Activated T-cell treated with anti-CD3 and anti-CD28 coated beads, Interleukin-2, amount 50 U/mL, for 24 hours (primary cell): ENCODE measurements around the gene CRLF3.
"Not testable (repeated sequence)": the region's sequence is repeated elsewhere in the genome, so short reads cannot be mapped to it uniquely, and the experiment has no call there.

Source experiments
- DNase-seq: peaks from one replicate; pipeline ENCODE4 v3.0.0-alpha.2; 2020
- H3K27ac Mint-ChIP-seq: 2 replicates; pipeline ENCODE4 v1.8.0; 2020; ENCODE audit warnings: mild to moderate bottlenecking, mixed read lengths
- H3K27me3 Mint-ChIP-seq: 2 replicates; pipeline ENCODE4 v1.8.0; 2020; ENCODE audit warnings: mixed read lengths
- H3K36me3 Mint-ChIP-seq: 2 replicates; pipeline ENCODE4 v1.8.0; 2020; ENCODE audit warnings: low read depth, mixed read lengths
- H3K4me1 Mint-ChIP-seq: 2 replicates; pipeline ENCODE4 v1.8.0; 2020; ENCODE audit warnings: low read depth, mixed read lengths
- H3K4me3 Mint-ChIP-seq: 2 replicates; pipeline ENCODE4 v1.8.0; 2020; ENCODE audit warnings: mild to moderate bottlenecking, moderate library complexity, mixed read lengths
- H3K9me3 Mint-ChIP-seq: 2 replicates; pipeline ENCODE4 v1.8.0; 2020; ENCODE audit warnings: mixed read lengths

The CRLF3 gene

DNA sequence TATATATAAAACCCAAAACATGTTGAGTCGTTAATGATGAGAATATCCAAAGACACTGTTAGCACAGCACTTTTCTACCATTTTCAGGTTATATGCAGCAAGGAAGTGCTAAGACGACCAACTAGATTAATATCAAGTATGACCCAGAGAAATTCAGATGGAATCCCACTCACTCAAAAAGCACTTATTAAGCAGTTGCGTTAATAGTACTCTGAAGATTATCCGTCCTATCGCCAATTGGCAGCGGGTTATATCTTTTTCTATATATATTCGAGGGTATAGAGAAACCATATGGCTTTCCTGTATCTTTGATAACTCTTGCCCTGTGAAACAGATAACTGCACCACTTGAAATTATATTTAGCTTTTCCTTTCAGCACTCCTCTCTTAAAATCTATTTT lies 1.1 kb downstream of the CRLF3 start:
- DNase-seq, result no peak
- peak overlapping the region; percentile 97 for H3K4me3 Mint-ChIP-seq
- H3K4me1 Mint-ChIP-seq, result peaks cover 54% of the 10 kb centered on the region
- peaks cover 45% of the 10 kb centered on the region for H3K36me3 Mint-ChIP-seq
- peak overlapping the region; percentile 97 for H3K27ac Mint-ChIP-seq
- no peaks in the 10 kb centered on the region for H3K9me3 Mint-ChIP-seq
- H3K27me3 Mint-ChIP-seq, result no peaks in the 10 kb centered on the region

DNA sequence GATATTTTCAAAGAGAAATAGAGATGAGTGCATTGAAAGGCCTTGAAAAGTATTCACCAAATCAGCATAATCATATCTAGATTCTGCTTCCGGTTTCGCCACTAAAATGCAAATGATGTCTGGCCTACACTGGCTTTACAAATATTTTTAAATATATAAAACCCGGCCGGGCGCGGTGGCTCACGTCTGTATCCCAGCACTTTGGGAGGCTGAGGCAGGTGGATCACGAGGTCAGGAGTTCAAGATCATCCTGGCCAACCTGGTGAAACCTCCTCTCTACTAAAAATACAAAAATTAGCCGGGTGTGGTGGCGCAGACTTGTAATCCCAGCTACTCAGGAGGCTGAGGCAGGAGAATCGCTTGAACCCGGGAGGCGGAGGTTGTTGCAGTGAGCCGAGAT lies 1.6 kb downstream of the CRLF3 start:
- peaks cover 55% of the 10 kb centered on the region for H3K4me1 Mint-ChIP-seq
- H3K4me3 Mint-ChIP-seq, result peak overlapping the region; percentile 97
- H3K27ac Mint-ChIP-seq, result peak overlapping the region; percentile 92

DNA sequence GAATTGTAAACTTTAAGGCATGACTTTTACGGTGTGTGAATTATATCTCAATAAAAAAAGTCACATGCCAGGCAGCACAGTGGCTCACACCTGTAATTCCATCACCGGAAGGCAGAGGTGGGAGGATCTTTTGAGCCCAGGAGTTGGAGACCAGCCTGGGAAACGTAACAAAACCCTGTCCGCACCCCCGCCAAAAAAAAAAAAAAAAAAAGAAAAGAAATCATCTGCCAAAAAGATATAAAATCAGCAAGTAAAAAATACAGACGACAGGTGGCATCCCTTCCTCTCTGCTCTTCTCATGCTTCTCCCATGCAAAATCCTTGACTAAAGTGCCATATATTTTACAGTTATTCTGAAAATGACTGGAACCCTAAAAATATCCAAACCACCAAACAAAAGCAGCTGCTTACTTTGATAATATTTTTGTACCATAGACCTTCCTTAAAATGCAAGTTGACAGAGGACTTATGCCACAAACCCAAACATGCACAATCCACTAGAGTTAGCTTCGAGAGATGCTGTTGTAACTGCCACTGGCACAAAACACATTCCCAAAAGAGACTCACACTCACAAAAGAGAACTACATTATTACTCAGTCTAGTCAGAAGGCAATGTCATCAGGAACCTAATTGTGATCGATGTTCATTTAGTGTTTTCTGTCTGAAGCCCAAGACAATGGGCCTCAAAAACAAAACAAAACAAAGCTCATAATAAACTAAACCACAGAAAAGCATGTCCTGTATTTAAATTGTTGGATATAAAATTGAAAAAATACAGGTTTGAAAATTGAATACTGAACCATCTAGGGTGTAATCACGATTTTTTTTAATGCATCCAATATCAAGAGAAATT lies 2.4 kb downstream of the CRLF3 start:
- H3K4me1 Mint-ChIP-seq, result peaks cover 55% of the 10 kb centered on the region
- H3K4me3 Mint-ChIP-seq, result peak overlapping the region; percentile 97
- no peak for DNase-seq
- H3K9me3 Mint-ChIP-seq, result no peaks in the 10 kb centered on the region
- H3K27me3 Mint-ChIP-seq, result no peaks in the 10 kb centered on the region
- peak overlapping the region; percentile 92 for H3K27ac Mint-ChIP-seq
- H3K36me3 Mint-ChIP-seq, result peaks cover 52% of the 10 kb centered on the region

More for the DNA sequence above, 1.6 kb downstream of the CRLF3 start:
- not testable (repeated sequence) for H3K27me3 Mint-ChIP-seq, H3K9me3 Mint-ChIP-seq, DNase-seq
- peaks cover 49% of the 10 kb centered on the region for H3K36me3 Mint-ChIP-seq

DNA sequence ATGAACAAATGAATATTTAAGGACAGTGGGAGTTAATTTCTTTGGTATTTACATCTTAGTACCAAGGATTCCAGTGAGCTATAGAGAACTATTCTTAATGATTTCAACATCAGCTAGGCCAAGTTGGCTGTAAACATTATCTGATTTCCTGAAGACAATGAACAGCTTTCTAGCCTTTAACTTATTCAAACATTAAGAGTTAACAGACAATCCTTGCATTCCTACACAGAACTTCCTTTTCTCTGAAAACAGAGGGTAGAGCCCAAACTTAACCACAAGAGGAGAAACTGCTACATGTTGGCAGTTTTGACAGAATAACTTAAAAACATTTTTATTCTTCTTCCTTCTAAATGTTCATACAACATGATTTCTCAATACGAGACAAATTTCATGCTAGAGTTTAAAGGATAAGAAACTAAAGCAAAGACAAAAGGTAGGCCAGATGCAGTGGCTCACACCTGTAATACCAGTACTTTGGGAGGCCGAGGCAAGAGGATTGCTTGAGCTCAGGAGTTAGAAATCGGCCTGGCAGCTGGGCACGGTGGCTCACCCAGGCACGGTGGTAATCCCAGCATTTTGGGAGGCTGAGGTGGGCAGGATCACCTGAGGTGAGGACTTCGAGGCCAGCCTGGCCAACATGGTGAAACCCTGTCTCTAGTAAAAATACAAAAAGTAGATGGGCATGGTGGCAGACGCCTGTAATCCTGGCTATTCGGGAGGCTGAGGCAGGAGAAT lies 4.4 kb downstream of the CRLF3 start:
- H3K27ac Mint-ChIP-seq, result peak overlapping the region; percentile 92
- peaks cover 51% of the 10 kb centered on the region for H3K4me1 Mint-ChIP-seq
- no peaks in the 10 kb centered on the region for H3K9me3 Mint-ChIP-seq
- H3K36me3 Mint-ChIP-seq, result peaks cover 62% of the 10 kb centered on the region
- no peaks in the 10 kb centered on the region for H3K27me3 Mint-ChIP-seq
- H3K4me3 Mint-ChIP-seq, result peak overlapping the region; percentile 97
- DNase-seq, result no peak

DNA sequence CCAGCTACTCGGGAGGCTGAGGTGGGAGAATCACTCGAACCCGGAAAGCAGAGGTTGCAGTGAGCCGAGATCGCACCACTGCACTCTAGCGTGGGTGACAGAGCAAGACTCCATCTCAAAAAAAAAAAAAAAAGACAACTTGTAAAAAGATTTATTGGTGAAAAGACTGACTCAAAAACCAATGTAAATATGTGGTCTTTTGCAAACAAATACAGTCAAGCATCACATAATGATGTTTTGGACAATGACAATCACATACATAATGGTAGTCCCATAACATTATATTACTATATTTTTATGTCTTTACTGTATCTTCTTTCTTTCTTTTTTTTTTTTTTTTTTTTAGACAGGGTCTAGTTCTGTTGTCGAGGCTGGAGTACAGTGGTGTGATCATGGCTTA lies 8.3 kb downstream of the CRLF3 start:
- Mint-ChIP-seq H3K4me1 (peaks cover 57% of the 10 kb centered on the region), H3K36me3 (peaks cover 38% of the 10 kb centered on the region), H3K4me3 (no peak overlapping the region), H3K27ac (peak overlapping the region; percentile 71), H3K9me3 (no peaks in the 10 kb centered on the region), H3K27me3 (no peaks in the 10 kb centered on the region)
- DNase-seq, result no peak

DNA sequence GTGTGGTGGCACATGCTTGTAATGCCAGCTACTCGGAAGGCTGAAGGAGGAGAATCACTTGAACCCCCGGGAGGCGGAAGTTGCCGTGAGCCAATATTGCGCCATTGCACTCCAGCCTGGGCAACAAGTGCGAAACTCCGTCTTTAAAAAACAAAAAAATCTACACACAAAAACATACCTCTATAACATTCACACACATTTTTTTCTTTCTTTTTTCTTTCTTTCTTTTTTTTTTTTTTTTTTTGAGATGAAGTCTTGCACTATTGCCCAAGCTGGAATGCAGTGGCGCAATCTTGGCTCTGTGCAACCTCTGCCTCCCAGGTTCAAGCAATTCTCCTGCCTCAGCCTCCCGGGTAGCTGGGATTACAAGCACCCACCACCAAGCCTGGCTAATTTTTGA lies 9.6 kb downstream of the CRLF3 start:
- Mint-ChIP-seq H3K4me1 (peaks cover 56% of the 10 kb centered on the region), H3K36me3 (peaks cover 40% of the 10 kb centered on the region)
- DNase-seq, H3K27me3 Mint-ChIP-seq, H3K27ac Mint-ChIP-seq, H3K9me3 Mint-ChIP-seq, H3K4me3 Mint-ChIP-seq: not testable (repeated sequence)

DNA sequence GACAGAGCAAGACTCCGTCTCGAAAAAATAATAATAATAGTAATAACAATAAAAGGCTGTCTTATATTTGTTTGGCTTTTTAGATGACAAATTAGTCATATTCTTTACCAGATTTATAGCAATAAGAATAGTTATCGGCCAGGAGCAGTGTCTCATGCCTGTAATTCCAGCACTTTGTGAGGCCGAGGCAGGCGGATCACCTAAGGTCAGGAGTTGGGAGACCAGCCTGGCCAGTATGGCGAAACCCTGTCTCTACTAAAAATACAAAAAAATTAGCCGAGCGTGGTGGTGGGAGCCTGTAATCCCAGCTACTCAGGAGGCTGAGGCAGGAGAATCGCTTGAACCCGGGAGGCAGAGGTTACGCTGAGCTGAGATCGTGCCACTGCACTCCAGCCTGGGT lies 10.3 kb downstream of the CRLF3 start:
- not testable (repeated sequence) for H3K4me3 Mint-ChIP-seq, H3K9me3 Mint-ChIP-seq, H3K27me3 Mint-ChIP-seq, DNase-seq, H3K27ac Mint-ChIP-seq
- peaks cover 44% of the 10 kb centered on the region for H3K36me3 Mint-ChIP-seq
- peaks cover 56% of the 10 kb centered on the region for H3K4me1 Mint-ChIP-seq

DNA sequence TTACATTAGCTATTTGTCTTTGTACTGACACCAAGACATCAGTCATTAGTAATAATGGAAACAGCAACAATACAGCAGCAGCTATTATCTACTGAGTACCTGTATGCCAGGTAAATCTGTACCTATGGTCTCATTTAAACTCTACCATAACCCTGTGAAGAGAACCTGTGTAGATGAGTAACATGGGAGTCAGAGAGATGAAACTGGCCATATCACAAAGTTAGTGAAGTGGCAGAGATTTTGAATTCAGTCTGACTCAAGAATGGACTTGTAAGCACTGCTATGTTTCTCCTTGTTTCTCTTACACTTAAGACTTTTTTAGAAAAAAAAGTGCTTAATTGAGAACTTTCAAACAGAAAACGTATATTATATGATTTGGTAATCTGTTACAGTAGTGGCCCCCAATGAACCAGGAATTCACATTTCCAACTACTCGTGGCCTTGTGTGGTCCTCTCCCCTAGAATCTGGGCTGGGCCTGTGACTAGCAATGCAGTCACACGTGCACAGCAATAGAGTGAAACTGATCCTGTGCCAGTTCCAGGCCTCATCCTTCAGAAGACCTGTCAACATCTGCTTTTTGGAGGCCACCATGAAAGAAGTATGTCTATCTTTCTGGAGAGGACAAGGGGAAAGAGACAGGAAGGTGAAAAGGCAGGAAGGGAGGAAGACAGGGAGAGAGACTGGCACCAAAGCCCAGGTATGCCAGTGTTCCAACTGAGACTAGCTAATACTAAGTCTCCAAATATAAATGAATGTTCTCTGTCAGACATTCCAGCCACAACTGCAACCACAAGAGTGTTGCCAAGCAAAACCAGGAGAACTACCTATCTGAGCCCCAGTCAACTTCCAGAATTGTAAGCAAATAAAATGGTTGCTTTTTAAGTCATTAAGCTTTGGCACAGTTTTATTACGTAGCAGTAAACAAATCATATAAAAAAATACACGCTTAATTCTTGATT lies 12.0 kb downstream of the CRLF3 start:
- DNase-seq, result no peak
- Mint-ChIP-seq H3K9me3 (no peaks in the 10 kb centered on the region), H3K4me1 (peaks cover 60% of the 10 kb centered on the region), H3K27me3 (no peaks in the 10 kb centered on the region), H3K27ac (peak overlapping the region; percentile 91), H3K4me3 (peak overlapping the region; percentile 39), H3K36me3 (peaks cover 36% of the 10 kb centered on the region)

DNA sequence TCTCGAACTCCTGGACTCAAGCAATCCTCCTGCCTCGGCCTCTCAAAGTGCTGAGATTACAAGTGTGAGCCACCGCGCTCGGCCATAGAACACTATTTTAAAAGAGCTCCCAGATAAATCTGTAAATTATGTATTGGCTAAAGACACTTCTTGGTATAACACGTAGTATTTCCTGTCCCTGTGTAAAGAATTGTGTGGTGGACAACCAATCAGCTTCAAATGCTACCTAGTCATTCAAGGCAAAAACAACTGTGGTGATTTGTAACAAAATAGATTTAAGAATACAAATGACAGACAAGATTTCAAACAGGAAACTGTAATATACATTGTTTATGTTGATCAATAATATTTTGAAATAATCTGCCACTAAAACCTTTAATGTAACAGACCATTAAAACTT lies 14.6 kb downstream of the CRLF3 start:
- H3K27me3 Mint-ChIP-seq, result no peaks in the 10 kb centered on the region
- H3K9me3 Mint-ChIP-seq, result no peaks in the 10 kb centered on the region
- H3K4me3 Mint-ChIP-seq, result peak overlapping the region; percentile 76
- DNase-seq, result no peak
- H3K27ac Mint-ChIP-seq, result peak overlapping the region; percentile 95
- H3K36me3 Mint-ChIP-seq, result peaks cover 29% of the 10 kb centered on the region
- H3K4me1 Mint-ChIP-seq, result peaks cover 69% of the 10 kb centered on the region

DNA sequence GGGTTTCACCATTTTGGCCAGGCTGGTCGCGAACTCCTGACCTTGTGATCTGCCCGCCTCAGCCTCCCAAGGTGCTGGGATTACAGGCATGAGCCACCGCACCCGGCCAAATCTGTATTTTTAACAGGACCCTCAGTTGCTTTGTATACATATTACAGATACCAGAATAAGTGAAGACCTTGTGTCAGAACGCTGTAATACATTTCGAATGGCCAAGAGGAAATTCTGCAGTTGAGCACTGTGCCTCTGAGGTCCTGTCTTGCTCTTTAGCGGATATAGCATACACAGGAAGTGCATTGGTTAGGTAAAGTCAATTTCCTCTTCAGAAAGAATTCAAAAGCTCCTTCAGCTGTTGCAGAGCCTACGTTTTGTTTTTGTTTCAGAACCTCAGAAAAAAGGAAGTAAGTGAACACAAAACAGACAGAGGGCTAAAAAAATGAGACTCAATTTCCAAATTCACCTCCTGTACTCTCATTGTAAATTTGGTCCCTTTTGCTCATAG lies 15.7 kb downstream of the CRLF3 start:
- H3K36me3 Mint-ChIP-seq, result peaks cover 39% of the 10 kb centered on the region
- DNase-seq, result no peak
- peak overlapping the region; percentile 95 for H3K27ac Mint-ChIP-seq
- H3K4me3 Mint-ChIP-seq, result peak overlapping the region; percentile 76
- peaks cover 71% of the 10 kb centered on the region for H3K4me1 Mint-ChIP-seq
- no peaks in the 10 kb centered on the region for H3K27me3 Mint-ChIP-seq
- H3K9me3 Mint-ChIP-seq, result no peaks in the 10 kb centered on the region

GRCh38 chr17:30807896-30808295 lies 16.6 kb downstream of the CRLF3 start:
- peaks cover 48% of the 10 kb centered on the region for H3K36me3 Mint-ChIP-seq
- no peaks in the 10 kb centered on the region for H3K27me3 Mint-ChIP-seq
- peaks cover 69% of the 10 kb centered on the region for H3K4me1 Mint-ChIP-seq

GRCh38 chr17:30805944-30806456 lies 18.5 kb downstream of the CRLF3 start:
- Mint-ChIP-seq H3K36me3 (peaks cover 63% of the 10 kb centered on the region), H3K4me1 (peaks cover 57% of the 10 kb centered on the region), H3K27ac (peak overlapping the region; percentile 95), H3K9me3 (peaks cover 3% of the 10 kb centered on the region), H3K4me3 (no peak overlapping the region), H3K27me3 (no peaks in the 10 kb centered on the region)
- no peak for DNase-seq

More at GRCh38 chr17:30807896-30808295, 16.6 kb downstream of the CRLF3 start:
- peak overlapping the region; percentile 76 for H3K4me3 Mint-ChIP-seq
- H3K9me3 Mint-ChIP-seq, result peaks cover 3% of the 10 kb centered on the region
- DNase-seq, result no peak
- peak overlapping the region; percentile 95 for H3K27ac Mint-ChIP-seq

- DNase-seq, result no peak
- Mint-ChIP-seq H3K27ac (peak overlapping the region; percentile 79), H3K36me3 (peaks cover 76% of the 10 kb centered on the region), H3K4me1 (peaks cover 30% of the 10 kb centered on the region), H3K27me3 (no peaks in the 10 kb centered on the region), H3K9me3 (peaks cover 3% of the 10 kb centered on the region), H3K4me3 (no peak overlapping the region)
Observed at GRCh38 chr17:30801671-30802070, 22.8 kb downstream of the CRLF3 start.

- Mint-ChIP-seq H3K27ac (peak overlapping the region; percentile 93), H3K9me3 (no peaks in the 10 kb centered on the region), H3K36me3 (peaks cover 90% of the 10 kb centered on the region), H3K4me1 (peaks cover 28% of the 10 kb centered on the region), H3K4me3 (no peak overlapping the region), H3K27me3 (no peaks in the 10 kb centered on the region)
- no peak for DNase-seq
Observed at GRCh38 chr17:30796016-30796415, 28.5 kb downstream of the CRLF3 start.
